WI38 (cell line): ENCODE results near the gene ARID1B.

Experiments
- H3K4me3 ChIP-seq: 2 replicates; pipeline ENCODE4 v1.5.1; 2011; ENCODE audit warnings: low read depth, mild to moderate bottlenecking, control low read depth, low read length
- CTCF ChIP-seq: IDR thresholded peaks from 2 replicates; pipeline ENCODE4 v1.5.1; 2012; ENCODE audit warnings: low read depth, mild to moderate bottlenecking, control low read depth, low read length

Gene ARID1B

GRCh38 chr6:157151029-157151428, 373.9 kb downstream of the ARID1B start:
- TF ChIP-seq CTCF: no peak
- H3K4me3 ChIP-seq: no peak overlapping the region

- H3K4me3 ChIP-seq: no peak overlapping the region
- TF ChIP-seq CTCF: no peak
Observed at GRCh38 chr6:157151989-157152388, 374.8 kb downstream of the ARID1B start.

- H3K4me3 ChIP-seq: no peak overlapping the region
- TF ChIP-seq CTCF: no peak
Observed at GRCh38 chr6:157152556-157152955, 375.4 kb downstream of the ARID1B start.

GRCh38 chr6:157155804-157156203, 378.6 kb downstream of the ARID1B start:
- no peak for TF ChIP-seq CTCF
- no peak overlapping the region for H3K4me3 ChIP-seq

GRCh38 chr6:157157258-157157657, 380.1 kb downstream of the ARID1B start:
- TF ChIP-seq CTCF: no peak
- H3K4me3 ChIP-seq: no peak overlapping the region

- H3K4me3 ChIP-seq: no peak overlapping the region
Observed at GRCh38 chr6:157158456-157158855, 381.3 kb downstream of the ARID1B start.

GRCh38 chr6:157158897-157159296, 381.7 kb downstream of the ARID1B start:
- TF ChIP-seq CTCF: no peak

More at GRCh38 chr6:157158456-157158855, 381.3 kb downstream of the ARID1B start:
- no peak for TF ChIP-seq CTCF

More at GRCh38 chr6:157158897-157159296, 381.7 kb downstream of the ARID1B start:
- no peak overlapping the region for H3K4me3 ChIP-seq
